MM.1S (cell line): ENCODE data around the gene MFAP3L.

Experiments used
- DNase-seq: peaks from one replicate; pipeline ENCODE4 v3.0.0-alpha.2; 2015
- H2AFZ ChIP-seq: fragments of 300-600 bp; sonication (generic); 2 replicates; pipeline ENCODE4 v1.6.0; 2016; ENCODE audit warnings: antibody characterized with exemption, low read length
- H3F3A ChIP-seq: fragments of 300-600 bp; sonication (generic); 2 replicates; pipeline ENCODE4 v1.6.1; 2016; ENCODE audit warnings: mild to moderate bottlenecking, antibody characterized with exemption, low read length, moderate library complexity, mixed read lengths; ENCODE audit not compliant: insufficient read depth
- H3K27ac ChIP-seq: fragments of 300-600 bp; sonication (generic); 2 replicates; pipeline ENCODE4 v1.5.1; 2016; ENCODE audit warnings: mild to moderate bottlenecking, low read length
- H3K27me3 ChIP-seq: fragments of 300-600 bp; sonication (generic); replicated peaks from 2 replicates; pipeline ENCODE4 v1.6.0; 2016; ENCODE audit warnings: low read length; ENCODE audit not compliant: insufficient read depth
- H3K36me3 ChIP-seq: fragments of 300-600 bp; sonication (generic); replicated peaks from 2 replicates; pipeline ENCODE4 v1.6.1; 2016; ENCODE audit warnings: mild to moderate bottlenecking, low read length, mixed read lengths; ENCODE audit not compliant: insufficient read depth
- H3K4me1 ChIP-seq: fragments of 300-600 bp; sonication (generic); 2 replicates; pipeline ENCODE4 v1.6.1; 2016; ENCODE audit warnings: low read length, mixed read lengths
- H3K4me2 ChIP-seq: fragments of 300-600 bp; sonication (generic); 2 replicates; pipeline ENCODE4 v1.6.0; 2016; ENCODE audit warnings: low read depth, low read length
- H3K4me3 ChIP-seq: fragments of 300-600 bp; sonication (generic); 2 replicates; pipeline ENCODE4 v1.5.1; 2016; ENCODE audit warnings: low read length, mixed read lengths
- H3K79me2 ChIP-seq: fragments of 300-600 bp; sonication (generic); 2 replicates; pipeline ENCODE4 v1.6.1; 2016; ENCODE audit warnings: mixed run types, low read length, mixed read lengths
- H3K9ac ChIP-seq: fragments of 300-600 bp; sonication (generic); 2 replicates; pipeline ENCODE4 v1.6.1; 2016; ENCODE audit warnings: low read length, mixed read lengths
- H3K9me2 ChIP-seq: fragments of 300-600 bp; sonication (generic); replicated peaks from 2 replicates; pipeline ENCODE4 v1.6.1; 2016; ENCODE audit warnings: mild to moderate bottlenecking, low read length, mixed read lengths; ENCODE audit not compliant: insufficient read depth
- H3K9me3 ChIP-seq: fragments of 300-600 bp; sonication (generic); replicated peaks from 2 replicates; pipeline ENCODE4 v1.6.1; 2016; ENCODE audit warnings: mild to moderate bottlenecking, low read length, mixed read lengths; ENCODE audit not compliant: insufficient read depth
- H4K20me1 ChIP-seq: fragments of 300-600 bp; sonication (generic); 2 replicates; pipeline ENCODE4 v1.6.1; 2016; ENCODE audit warnings: mild to moderate bottlenecking, low read length, moderate library complexity, mixed read lengths; ENCODE audit not compliant: insufficient read depth
- EZH2 ChIP-seq: fragments of 300-600 bp; sonication (generic); optimal IDR thresholded peaks from 2 replicates; pipeline ENCODE3; 2017; ENCODE audit warnings: low read depth, mild to moderate bottlenecking, antibody characterized with exemption, low read length, mixed read lengths
- EZH2phosphoT487 ChIP-seq: fragments of 300-600 bp; sonication (generic); IDR thresholded peaks from 2 replicates; pipeline ENCODE4 v1.6.1; 2018; ENCODE audit warnings: antibody characterized with exemption, low read length
- TF ChIP-seq, protein P1 (sequence below): fragments of 300-600 bp; sonication (generic); IDR thresholded peaks from 2 replicates; pipeline ENCODE4 v1.5.1; 2016; ENCODE audit warnings: antibody characterized with exemption, low read length, mixed read lengths

Gene MFAP3L

DNA sequence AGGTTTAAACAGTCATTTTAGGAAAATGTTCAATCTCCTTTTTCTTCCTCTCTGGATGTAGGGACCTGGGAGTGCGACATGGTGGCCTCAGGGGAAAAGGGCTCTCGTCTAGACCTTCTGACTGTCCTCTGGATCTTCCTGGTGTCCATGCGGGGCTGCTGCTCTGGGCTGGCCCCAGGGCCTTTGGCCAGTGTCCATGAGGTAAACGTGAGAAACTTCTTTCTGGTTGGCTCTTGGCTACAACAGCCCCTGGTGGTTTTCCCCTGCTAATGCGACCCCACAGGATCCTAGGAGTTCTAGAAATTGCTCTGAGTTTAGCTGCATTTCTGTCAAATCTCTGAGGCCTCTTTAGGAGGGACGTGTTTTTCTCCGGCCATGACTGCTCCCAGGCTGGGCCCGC lies 85.7 kb downstream of the MFAP3L start:
- no peak overlapping the region for H3K4me3 ChIP-seq
- no peaks in the 10 kb centered on the region for H3K4me1 ChIP-seq
- no peaks in the 10 kb centered on the region for H3K79me2 ChIP-seq
- no peaks in the 10 kb centered on the region for H3K36me3 ChIP-seq
- no peak overlapping the region for H3K9ac ChIP-seq
- TF ChIP-seq, protein P1, sequence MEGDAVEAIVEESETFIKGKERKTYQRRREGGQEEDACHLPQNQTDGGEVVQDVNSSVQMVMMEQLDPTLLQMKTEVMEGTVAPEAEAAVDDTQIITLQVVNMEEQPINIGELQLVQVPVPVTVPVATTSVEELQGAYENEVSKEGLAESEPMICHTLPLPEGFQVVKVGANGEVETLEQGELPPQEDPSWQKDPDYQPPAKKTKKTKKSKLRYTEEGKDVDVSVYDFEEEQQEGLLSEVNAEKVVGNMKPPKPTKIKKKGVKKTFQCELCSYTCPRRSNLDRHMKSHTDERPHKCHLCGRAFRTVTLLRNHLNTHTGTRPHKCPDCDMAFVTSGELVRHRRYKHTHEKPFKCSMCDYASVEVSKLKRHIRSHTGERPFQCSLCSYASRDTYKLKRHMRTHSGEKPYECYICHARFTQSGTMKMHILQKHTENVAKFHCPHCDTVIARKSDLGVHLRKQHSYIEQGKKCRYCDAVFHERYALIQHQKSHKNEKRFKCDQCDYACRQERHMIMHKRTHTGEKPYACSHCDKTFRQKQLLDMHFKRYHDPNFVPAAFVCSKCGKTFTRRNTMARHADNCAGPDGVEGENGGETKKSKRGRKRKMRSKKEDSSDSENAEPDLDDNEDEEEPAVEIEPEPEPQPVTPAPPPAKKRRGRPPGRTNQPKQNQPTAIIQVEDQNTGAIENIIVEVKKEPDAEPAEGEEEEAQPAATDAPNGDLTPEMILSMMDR = no peak
- TF ChIP-seq EZH2 (no peak), EZH2phosphoT487 (no peak)
- H3K27ac ChIP-seq = no peak overlapping the region
- H2AFZ ChIP-seq = no peak overlapping the region
- no peaks in the 10 kb centered on the region for H3F3A ChIP-seq
- no peaks in the 10 kb centered on the region for H3K9me3 ChIP-seq
- no peak overlapping the region for H3K4me2 ChIP-seq
- DNase-seq = no peak
- no peaks in the 10 kb centered on the region for H3K9me2 ChIP-seq
- H4K20me1 ChIP-seq = no peaks in the 10 kb centered on the region
- H3K27me3 ChIP-seq = no peaks in the 10 kb centered on the region
